ENCODE results near the gene WDR83.

DNA sequence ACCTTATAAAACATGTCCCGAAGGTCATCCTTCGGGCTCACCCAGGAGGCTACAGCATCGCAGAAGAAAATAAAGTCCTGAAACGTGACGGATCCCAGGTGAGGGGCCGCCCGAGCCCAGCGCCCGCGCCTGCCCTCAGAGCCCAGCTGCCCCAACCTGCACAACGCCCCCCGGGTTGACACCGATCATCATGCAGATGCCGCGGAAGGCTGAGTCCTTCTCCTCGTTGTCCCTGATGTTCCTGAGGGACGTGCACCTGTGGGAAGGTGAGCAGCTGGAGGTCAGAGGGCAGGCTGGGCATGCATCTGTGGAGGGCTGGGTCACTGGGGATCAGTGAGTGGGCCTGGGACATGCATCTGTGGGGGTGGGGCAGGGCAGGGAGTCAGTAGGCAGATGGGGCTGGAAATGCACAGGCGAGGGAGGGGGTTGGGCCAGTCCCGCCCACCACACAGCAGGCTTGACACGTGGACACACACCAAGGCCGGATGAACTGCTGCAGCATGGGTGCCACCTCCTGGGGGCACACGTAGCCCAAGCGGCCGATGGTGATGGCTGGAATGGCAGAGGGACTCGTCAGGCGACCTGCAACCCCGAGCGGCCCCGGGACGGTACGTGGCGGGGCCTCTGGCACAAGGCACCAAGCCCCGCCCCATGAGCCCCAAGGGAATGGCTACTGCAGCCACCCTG, 35.1 kb downstream of the WDR83 start:
- TF ChIP-seq RAD21 (IDR thresholded peaks at IDR 0.05) (no peak), SP1 (IDR thresholded peaks at IDR 0.05) (no peak), TAF1 (conservative IDR thresholded peaks at IDR 0.05) (no peak), JUND (IDR thresholded peaks at IDR 0.05) (no peak), GABPA (IDR thresholded peaks at IDR 0.05 in 1 of 2, conservative IDR thresholded peaks at IDR 0.05 in 1 of 2) (no peak)
- TF ChIP-seq, protein P1, sequence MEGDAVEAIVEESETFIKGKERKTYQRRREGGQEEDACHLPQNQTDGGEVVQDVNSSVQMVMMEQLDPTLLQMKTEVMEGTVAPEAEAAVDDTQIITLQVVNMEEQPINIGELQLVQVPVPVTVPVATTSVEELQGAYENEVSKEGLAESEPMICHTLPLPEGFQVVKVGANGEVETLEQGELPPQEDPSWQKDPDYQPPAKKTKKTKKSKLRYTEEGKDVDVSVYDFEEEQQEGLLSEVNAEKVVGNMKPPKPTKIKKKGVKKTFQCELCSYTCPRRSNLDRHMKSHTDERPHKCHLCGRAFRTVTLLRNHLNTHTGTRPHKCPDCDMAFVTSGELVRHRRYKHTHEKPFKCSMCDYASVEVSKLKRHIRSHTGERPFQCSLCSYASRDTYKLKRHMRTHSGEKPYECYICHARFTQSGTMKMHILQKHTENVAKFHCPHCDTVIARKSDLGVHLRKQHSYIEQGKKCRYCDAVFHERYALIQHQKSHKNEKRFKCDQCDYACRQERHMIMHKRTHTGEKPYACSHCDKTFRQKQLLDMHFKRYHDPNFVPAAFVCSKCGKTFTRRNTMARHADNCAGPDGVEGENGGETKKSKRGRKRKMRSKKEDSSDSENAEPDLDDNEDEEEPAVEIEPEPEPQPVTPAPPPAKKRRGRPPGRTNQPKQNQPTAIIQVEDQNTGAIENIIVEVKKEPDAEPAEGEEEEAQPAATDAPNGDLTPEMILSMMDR (IDR thresholded peaks at IDR 0.05; ENCODE audit: low read depth, low read length, missing input control): no peak
- TF ChIP-seq, protein P2, sequence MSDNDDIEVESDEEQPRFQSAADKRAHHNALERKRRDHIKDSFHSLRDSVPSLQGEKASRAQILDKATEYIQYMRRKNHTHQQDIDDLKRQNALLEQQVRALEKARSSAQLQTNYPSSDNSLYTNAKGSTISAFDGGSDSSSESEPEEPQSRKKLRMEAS (IDR thresholded peaks at IDR 0.05): no peak
- TF ChIP-seq, protein P3, sequence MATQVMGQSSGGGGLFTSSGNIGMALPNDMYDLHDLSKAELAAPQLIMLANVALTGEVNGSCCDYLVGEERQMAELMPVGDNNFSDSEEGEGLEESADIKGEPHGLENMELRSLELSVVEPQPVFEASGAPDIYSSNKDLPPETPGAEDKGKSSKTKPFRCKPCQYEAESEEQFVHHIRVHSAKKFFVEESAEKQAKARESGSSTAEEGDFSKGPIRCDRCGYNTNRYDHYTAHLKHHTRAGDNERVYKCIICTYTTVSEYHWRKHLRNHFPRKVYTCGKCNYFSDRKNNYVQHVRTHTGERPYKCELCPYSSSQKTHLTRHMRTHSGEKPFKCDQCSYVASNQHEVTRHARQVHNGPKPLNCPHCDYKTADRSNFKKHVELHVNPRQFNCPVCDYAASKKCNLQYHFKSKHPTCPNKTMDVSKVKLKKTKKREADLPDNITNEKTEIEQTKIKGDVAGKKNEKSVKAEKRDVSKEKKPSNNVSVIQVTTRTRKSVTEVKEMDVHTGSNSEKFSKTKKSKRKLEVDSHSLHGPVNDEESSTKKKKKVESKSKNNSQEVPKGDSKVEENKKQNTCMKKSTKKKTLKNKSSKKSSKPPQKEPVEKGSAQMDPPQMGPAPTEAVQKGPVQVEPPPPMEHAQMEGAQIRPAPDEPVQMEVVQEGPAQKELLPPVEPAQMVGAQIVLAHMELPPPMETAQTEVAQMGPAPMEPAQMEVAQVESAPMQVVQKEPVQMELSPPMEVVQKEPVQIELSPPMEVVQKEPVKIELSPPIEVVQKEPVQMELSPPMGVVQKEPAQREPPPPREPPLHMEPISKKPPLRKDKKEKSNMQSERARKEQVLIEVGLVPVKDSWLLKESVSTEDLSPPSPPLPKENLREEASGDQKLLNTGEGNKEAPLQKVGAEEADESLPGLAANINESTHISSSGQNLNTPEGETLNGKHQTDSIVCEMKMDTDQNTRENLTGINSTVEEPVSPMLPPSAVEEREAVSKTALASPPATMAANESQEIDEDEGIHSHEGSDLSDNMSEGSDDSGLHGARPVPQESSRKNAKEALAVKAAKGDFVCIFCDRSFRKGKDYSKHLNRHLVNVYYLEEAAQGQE (IDR thresholded peaks at IDR 0.05): no peak
